Esophagus squamous epithelium (tissue), 4 donors: ENCODE results near the gene SOX11.

ENCODE experiments used
- POLR2A ChIP-seq, 4 donors: fragments of 450-650 bp; IDR thresholded peaks; one replicate each; pipeline ENCODE4 v1.6.1; 2017; ENCODE audit warnings: antibody characterized with exemption in 4 of 4, mild to moderate bottlenecking in 4 of 4, moderate library complexity in 3 of 4
- TF ChIP-seq, protein P1 (sequence below), 6 experiments: fragments of 450-650 bp in 4 of 6; fragments of 200-600 bp in 2 of 6; sonication (generic) in 2 of 6; IDR thresholded peaks; one replicate each; pipeline ENCODE4 v1.5.1; 2016 to 2019; ENCODE audit warnings: antibody characterized with exemption in 6 of 6, mild to moderate bottlenecking in 4 of 6, moderate library complexity in 4 of 6

DNA sequence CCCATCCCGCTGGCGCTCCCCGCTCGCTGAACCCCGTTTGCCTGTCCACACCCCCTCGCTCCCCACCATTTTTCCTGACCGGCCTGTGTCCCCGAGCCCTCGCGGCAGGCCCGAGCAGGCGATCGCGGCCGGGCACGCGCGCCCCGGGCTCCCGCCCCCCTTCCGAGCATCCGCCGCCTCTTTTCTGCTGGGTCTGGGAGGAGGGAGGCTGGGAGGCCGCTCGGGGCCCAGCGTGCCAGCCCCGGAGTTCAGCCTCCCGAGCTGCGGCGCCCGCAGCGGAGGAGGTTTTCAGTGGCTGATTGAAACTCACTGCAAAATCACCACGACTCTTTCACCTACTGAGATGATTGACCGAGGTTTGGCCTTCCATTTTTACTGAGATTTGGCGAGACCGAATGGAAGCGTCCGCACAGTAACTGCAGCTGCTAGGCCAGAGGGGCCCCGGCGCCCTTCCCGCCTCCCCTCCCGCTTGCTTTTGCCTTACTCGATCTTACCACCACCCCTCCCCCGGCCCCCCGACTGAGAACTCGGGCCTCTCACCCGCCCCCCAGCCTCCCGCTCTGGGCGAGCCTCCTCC, 4.8 kb downstream of the SOX11 start:
- TF ChIP-seq, protein P1, sequence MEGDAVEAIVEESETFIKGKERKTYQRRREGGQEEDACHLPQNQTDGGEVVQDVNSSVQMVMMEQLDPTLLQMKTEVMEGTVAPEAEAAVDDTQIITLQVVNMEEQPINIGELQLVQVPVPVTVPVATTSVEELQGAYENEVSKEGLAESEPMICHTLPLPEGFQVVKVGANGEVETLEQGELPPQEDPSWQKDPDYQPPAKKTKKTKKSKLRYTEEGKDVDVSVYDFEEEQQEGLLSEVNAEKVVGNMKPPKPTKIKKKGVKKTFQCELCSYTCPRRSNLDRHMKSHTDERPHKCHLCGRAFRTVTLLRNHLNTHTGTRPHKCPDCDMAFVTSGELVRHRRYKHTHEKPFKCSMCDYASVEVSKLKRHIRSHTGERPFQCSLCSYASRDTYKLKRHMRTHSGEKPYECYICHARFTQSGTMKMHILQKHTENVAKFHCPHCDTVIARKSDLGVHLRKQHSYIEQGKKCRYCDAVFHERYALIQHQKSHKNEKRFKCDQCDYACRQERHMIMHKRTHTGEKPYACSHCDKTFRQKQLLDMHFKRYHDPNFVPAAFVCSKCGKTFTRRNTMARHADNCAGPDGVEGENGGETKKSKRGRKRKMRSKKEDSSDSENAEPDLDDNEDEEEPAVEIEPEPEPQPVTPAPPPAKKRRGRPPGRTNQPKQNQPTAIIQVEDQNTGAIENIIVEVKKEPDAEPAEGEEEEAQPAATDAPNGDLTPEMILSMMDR (IDR thresholded peaks at IDR 0.05): no peak
- TF ChIP-seq POLR2A (IDR thresholded peaks at IDR 0.05): no peak
